Vagina (tissue), 2 donors: ENCODE data around the gene ATP1A3. TPM values are rescaled to one million over a fixed set of nuclear protein-coding genes. Genes with fewer than 3 reads are reported as not detected.

ENCODE experiments used
- DNase-seq, 2 donors: peaks; one replicate each; pipeline ENCODE4 v3.0.0-alpha.2; 2017; ENCODE audit errors: extremely low spot score in 2 of 2
- H3K27ac ChIP-seq: fragments of 200-600 bp; sonication (generic); one replicate; pipeline ENCODE4 v1.5.1; 2019
- H3K27me3 ChIP-seq: fragments of 200-600 bp; sonication (generic); one replicate; pipeline ENCODE4 v1.5.1; 2019
- H3K36me3 ChIP-seq, 2 donors: fragments of 200-600 bp; sonication (generic); one replicate each; pipeline ENCODE4 v1.5.1; 2017 to 2019
- H3K4me1 ChIP-seq: fragments of 200-600 bp; sonication (generic); one replicate; pipeline ENCODE4 v1.5.1; 2019
- H3K4me3 ChIP-seq, 2 donors: fragments of 200-600 bp; sonication (generic); 1 replicate in 1 of 2; 2 replicates in 1 of 2; pipeline ENCODE4 v1.5.1; 2016 to 2019
- H3K9me3 ChIP-seq: fragments of 200-600 bp; sonication (generic); one replicate; pipeline ENCODE4 v1.5.1; 2019
- POLR2A ChIP-seq, 2 donors: fragments of 450-650 bp; IDR thresholded peaks; one replicate each; pipeline ENCODE4 v1.6.1; 2017; ENCODE audit warnings: antibody characterized with exemption in 2 of 2, mild to moderate bottlenecking in 2 of 2, moderate library complexity in 2 of 2
- POLR2AphosphoS5 ChIP-seq, 2 donors: sonication (generic); formaldehyde crosslinking; IDR thresholded peaks; one replicate each; pipeline ENCODE4 v1.9.0; 2017; ENCODE audit warnings: antibody characterized with exemption in 2 of 2, mild to moderate bottlenecking in 2 of 2, low read depth in 1 of 2; ENCODE audit not compliant: insufficient read depth in 1 of 2
- intact Hi-C: fragments of 100-400 bp; cut with DNase I; formaldehyde crosslinking; loops from one replicate; pipeline ENCODE4 v1.15.1; 2023
- total RNA-seq: library from RNA; depleted of rRNA; stranded (reverse); fragments of >200 nt; gene quantifications from one replicate; pipeline ENCODE4 v1.2.3, GENCODE V29; 2016
- TF ChIP-seq, protein P1 (sequence below), 3 experiments: fragments of 450-650 bp in 2 of 3; fragments of 200-600 bp in 1 of 3; sonication (generic) in 1 of 3; IDR thresholded peaks; one replicate each; pipeline ENCODE4 v1.5.1; 2017 to 2019; ENCODE audit warnings: antibody characterized with exemption in 3 of 3, mild to moderate bottlenecking in 2 of 3, moderate library complexity in 2 of 3

Gene ATP1A3
- total RNA-seq, 1 donor from 2014 or later = 4.7 TPM

DNA sequence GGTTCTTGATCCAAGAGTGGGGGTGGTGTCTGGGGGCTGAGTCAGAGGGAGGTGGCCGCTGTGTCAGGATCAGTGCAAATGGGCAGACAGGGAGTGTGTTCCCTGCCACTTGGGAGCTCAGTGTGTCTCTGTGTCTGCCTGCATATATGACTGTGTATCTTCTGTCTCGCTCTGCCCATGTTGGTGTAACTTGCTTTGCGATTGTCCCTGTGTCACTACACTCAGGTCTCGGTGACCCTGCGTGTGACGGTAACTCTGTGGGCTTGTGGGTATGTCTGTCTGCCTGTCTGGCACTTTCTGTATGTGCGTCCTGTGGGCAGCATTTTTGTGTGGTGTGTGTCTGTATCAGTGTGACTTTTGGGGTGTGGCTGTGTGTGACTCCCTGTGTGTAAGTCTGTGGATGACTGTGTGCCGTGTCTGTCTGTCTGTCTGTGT lies 57.6 kb downstream of the ATP1A3 start:
- H3K4me3 ChIP-seq = no peak overlapping the region
- TF ChIP-seq POLR2AphosphoS5 (IDR thresholded peaks at IDR 0.05; ENCODE audit: insufficient read depth in 1 of 2, low read depth in 1 of 2) (no peak), POLR2A (IDR thresholded peaks at IDR 0.05) (no peak)
- TF ChIP-seq, protein P1, sequence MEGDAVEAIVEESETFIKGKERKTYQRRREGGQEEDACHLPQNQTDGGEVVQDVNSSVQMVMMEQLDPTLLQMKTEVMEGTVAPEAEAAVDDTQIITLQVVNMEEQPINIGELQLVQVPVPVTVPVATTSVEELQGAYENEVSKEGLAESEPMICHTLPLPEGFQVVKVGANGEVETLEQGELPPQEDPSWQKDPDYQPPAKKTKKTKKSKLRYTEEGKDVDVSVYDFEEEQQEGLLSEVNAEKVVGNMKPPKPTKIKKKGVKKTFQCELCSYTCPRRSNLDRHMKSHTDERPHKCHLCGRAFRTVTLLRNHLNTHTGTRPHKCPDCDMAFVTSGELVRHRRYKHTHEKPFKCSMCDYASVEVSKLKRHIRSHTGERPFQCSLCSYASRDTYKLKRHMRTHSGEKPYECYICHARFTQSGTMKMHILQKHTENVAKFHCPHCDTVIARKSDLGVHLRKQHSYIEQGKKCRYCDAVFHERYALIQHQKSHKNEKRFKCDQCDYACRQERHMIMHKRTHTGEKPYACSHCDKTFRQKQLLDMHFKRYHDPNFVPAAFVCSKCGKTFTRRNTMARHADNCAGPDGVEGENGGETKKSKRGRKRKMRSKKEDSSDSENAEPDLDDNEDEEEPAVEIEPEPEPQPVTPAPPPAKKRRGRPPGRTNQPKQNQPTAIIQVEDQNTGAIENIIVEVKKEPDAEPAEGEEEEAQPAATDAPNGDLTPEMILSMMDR (IDR thresholded peaks at IDR 0.05) = no peak
- H3K36me3 ChIP-seq = no peaks in the 10 kb centered on the region
- H3K4me1 ChIP-seq = peaks cover 26% of the 10 kb centered on the region
- H3K27ac ChIP-seq = no peak overlapping the region
- DNase-seq = no peak
- H3K9me3 ChIP-seq = no peaks in the 10 kb centered on the region
- intact Hi-C loops = no loop called here
- peaks cover 25% of the 10 kb centered on the region for H3K27me3 ChIP-seq

DNA sequence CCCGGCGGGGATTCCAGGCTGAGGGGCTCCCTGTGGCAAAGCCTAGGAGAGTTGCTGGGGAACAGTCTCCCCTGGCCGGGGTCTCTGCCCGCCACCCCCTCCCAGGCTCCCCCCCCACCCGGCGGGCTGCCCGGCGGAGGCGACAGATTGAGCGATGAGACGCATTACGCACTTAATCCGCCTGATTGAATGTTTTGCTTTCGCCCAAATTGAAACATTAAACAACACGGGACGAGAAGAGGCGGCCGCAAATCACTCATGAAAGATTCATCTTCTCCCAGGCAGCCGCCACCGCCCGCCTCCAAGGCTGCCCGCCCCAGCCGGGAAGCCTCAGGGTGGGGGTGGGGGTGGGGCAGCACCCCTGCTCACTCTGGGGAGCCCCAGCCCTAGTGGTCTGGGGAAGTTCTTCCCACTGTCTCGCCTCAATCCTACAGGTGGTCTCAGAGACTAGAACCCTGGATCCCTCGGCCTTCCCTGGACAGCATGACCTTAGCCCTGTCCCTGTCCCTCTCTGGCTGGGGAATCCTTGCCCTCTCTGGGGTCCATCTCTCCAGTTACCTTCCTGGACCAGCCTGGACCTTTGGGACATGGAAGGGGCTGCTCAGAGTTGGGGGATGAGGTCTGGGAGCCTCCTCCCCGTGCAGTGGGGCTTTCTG lies 58.1 kb downstream of the ATP1A3 start:
- Histone ChIP-seq H3K27me3 (peaks cover 29% of the 10 kb centered on the region), H3K27ac (no peak overlapping the region), H3K9me3 (no peaks in the 10 kb centered on the region), H3K36me3 (no peaks in the 10 kb centered on the region), H3K4me1 (peaks cover 20% of the 10 kb centered on the region), H3K4me3 (no peak overlapping the region)
- TF ChIP-seq, protein P1 (IDR thresholded peaks at IDR 0.05) = no peak
- TF ChIP-seq POLR2AphosphoS5 (IDR thresholded peaks at IDR 0.05; ENCODE audit: insufficient read depth in 1 of 2, low read depth in 1 of 2) (no peak), POLR2A (IDR thresholded peaks at IDR 0.05) (no peak)
- no peak for DNase-seq
- intact Hi-C loops = no loop called here

DNA sequence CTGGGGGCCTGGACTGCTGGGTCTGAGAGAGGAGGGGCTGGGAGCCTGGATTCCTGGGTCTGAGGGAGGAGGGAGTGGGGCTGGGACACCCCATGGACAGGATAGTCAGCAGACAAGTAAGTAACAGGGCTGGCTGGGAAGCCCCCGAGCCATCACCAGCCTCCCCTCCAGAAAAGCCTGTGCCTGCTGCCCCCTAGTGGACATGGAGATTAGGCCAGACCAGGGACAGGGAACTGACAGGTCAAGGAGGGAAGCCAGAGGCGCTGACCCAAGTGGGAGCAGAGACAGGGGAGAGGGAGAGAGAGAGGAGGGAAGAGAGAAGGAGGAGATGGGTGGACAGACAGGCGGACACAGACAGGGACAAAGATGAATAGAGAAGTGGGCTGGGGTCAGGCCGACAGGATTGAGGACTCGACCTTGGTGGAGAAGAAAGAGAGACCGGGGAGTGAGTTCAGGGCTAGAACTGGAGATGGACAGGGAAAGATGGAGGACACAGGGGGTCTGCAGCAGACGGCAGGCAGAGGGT lies 59.1 kb downstream of the ATP1A3 start:
- Histone ChIP-seq H3K4me1 (peaks cover 11% of the 10 kb centered on the region), H3K27me3 (peaks cover 22% of the 10 kb centered on the region), H3K36me3 (no peaks in the 10 kb centered on the region), H3K9me3 (no peaks in the 10 kb centered on the region), H3K4me3 (no peak overlapping the region), H3K27ac (no peak overlapping the region)
- intact Hi-C loops = no loop called here
- no peak for DNase-seq
- no peak for TF ChIP-seq POLR2AphosphoS5 (IDR thresholded peaks at IDR 0.05; ENCODE audit: insufficient read depth in 1 of 2, low read depth in 1 of 2)
- TF ChIP-seq, protein P1 (IDR thresholded peaks at IDR 0.05) = peak; percentile 41 to 57 (median 51)

DNA sequence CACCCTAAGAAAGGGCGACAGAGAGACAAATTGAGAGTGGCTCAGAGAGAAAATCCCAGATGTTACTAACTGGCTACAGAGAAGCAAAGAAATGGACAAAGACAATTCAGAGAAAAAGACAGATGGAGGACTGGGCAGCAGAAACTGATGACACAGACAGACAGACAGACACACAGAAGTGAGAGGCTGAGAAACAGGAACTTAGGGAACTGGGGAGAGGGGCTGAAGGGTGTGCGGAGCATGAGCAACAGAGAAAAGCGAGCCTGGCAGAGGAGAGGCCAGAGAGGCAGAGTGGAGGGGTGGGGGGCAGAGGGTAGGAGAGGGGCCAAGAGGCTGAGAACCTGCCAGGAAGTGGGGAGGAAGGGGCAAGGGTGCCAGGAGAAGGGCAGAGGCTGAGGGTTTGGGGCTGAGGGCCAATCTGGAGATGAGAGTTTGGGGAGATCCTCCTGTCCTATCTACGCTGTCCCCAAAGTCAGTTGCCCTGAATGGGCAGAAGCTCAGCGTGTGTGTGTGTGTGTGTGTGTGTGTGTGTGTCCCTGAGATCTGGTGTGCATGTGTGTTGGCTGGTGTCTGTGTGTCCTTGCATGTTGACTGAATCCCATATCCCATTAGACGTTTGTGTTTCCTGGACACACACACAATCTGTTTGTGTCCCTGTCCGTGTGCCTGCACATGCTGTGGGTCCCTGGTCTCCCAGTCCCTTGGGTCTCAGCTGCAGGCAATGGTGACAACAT lies 60.2 kb downstream of the ATP1A3 start:
- peaks cover 19% of the 10 kb centered on the region for H3K27me3 ChIP-seq
- no peaks in the 10 kb centered on the region for H3K9me3 ChIP-seq
- H3K36me3 ChIP-seq = no peaks in the 10 kb centered on the region
- H3K27ac ChIP-seq = no peak overlapping the region
- intact Hi-C loops = no loop called here
- no peak for DNase-seq
- no peak overlapping the region for H3K4me3 ChIP-seq
- no peak for TF ChIP-seq POLR2AphosphoS5 (IDR thresholded peaks at IDR 0.05; ENCODE audit: insufficient read depth in 1 of 2, low read depth in 1 of 2)
- no peak for TF ChIP-seq POLR2A (IDR thresholded peaks at IDR 0.05)
- TF ChIP-seq, protein P1 (IDR thresholded peaks at IDR 0.05) = no peak
- H3K4me1 ChIP-seq = peaks cover 13% of the 10 kb centered on the region
